Effector memory CD8-positive, alpha-beta T cell (primary cell): ENCODE data around the gene GRIK1.

Experiments used
- ATAC-seq: fragments of 150-1000 bp; cut with Tn5 transposase; replicated peaks from 2 replicates; pipeline ENCODE4 v1.10.0; 2021; ENCODE audit warnings: mild to moderate bottlenecking, moderate library complexity
- DNase-seq, 3 experiments: peaks; one replicate each; pipeline ENCODE4 v3.0.0; 2021
- H3K27ac Mint-ChIP-seq, 2 donors: one replicate each; pipeline ENCODE4 v1.8.0; 2022; ENCODE audit warnings: mild to moderate bottlenecking in 2 of 2, mixed read lengths in 2 of 2, moderate library complexity in 2 of 2
- H3K27me3 Mint-ChIP-seq, 2 donors: one replicate each; pipeline ENCODE4 v1.8.0; 2022; ENCODE audit warnings: mixed read lengths in 2 of 2
- H3K36me3 Mint-ChIP-seq: one replicate; pipeline ENCODE4 v1.8.0; 2022; ENCODE audit warnings: mild to moderate bottlenecking, moderate library complexity, mixed read lengths; ENCODE audit not compliant: insufficient read depth
- H3K4me1 Mint-ChIP-seq, 2 donors: one replicate each; pipeline ENCODE4 v1.8.0; 2022; ENCODE audit warnings: low read depth in 2 of 2, mixed read lengths in 2 of 2
- H3K4me3 Mint-ChIP-seq, 2 donors: one replicate each; pipeline ENCODE4 v1.8.0; 2022; ENCODE audit warnings: mild to moderate bottlenecking in 2 of 2, mixed read lengths in 2 of 2, moderate library complexity in 2 of 2
- H3K9me3 Mint-ChIP-seq, 2 donors: one replicate each; pipeline ENCODE4 v1.8.0; 2022; ENCODE audit warnings: mixed read lengths in 2 of 2

GRIK1 gene

DNA sequence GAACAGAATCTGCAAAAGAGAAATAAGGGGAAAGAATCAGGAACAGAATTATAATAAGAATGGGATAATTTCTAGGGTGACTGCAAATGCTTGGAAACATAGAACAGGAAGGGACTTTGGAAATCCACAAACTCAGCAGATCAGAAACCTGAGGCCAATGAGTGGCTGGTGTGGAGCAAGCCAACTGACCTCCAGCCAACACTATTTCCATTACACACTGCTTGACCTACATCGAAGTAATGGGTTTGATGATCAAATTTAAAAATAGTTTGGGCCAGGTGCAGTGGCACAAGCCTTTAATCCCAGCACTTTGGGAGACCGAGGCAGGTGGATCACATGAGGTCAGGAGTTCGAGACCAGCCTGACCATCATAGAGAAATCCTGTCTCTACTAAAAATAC lies 284.9 kb downstream of the GRIK1 start:
- no peak overlapping the region for H3K4me3 Mint-ChIP-seq
- H3K27ac Mint-ChIP-seq = no peak overlapping the region
- no peaks in the 10 kb centered on the region for H3K36me3 Mint-ChIP-seq
- H3K27me3 Mint-ChIP-seq = no peaks in the 10 kb centered on the region
- peaks cover 0 to 3% of the 10 kb centered on the region in 2 donors for H3K4me1 Mint-ChIP-seq
- ATAC-seq (no peak), DNase-seq (no peak)
- H3K9me3 Mint-ChIP-seq = peaks cover 5 to 7% of the 10 kb centered on the region in 2 donors

- no peak overlapping the region for H3K27ac Mint-ChIP-seq
- no peaks in the 10 kb centered on the region for H3K27me3 Mint-ChIP-seq
- H3K4me1 Mint-ChIP-seq = peaks cover 0 to 3% of the 10 kb centered on the region in 2 donors
- H3K4me3 Mint-ChIP-seq = no peak overlapping the region
- H3K9me3 Mint-ChIP-seq = peaks cover 7% of the 10 kb centered on the region in 2 donors
- no peak for DNase-seq
- no peaks in the 10 kb centered on the region for H3K36me3 Mint-ChIP-seq
- ATAC-seq = no peak
Measured at GRCh38 chr21:29654203-29654602, 285.6 kb downstream of the GRIK1 start.

DNA sequence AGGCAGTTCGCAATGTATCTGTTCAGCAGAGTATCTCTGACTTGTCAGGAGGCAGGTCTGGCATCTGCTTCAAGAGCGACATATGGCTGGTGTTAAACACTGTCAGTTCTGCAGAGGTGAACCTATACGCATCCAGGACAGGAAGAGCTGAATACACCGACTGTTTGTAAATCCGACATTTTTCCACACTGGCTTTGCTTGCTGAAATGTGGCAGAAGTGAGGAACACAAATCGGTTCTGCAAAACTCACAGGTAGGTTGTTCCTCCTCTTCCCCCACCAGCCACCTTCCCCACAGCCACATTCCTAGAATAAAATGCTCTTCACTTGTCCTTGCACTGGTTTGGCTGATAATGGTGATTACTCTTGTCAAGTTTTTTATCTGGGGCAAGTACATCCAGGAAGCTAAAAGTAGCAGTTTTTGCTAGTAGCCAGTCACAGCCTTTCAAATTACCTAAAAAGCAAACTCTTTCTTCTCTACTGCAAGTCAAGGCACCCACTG lies 289.2 kb downstream of the GRIK1 start:
- no peaks in the 10 kb centered on the region for H3K27me3 Mint-ChIP-seq

DNA sequence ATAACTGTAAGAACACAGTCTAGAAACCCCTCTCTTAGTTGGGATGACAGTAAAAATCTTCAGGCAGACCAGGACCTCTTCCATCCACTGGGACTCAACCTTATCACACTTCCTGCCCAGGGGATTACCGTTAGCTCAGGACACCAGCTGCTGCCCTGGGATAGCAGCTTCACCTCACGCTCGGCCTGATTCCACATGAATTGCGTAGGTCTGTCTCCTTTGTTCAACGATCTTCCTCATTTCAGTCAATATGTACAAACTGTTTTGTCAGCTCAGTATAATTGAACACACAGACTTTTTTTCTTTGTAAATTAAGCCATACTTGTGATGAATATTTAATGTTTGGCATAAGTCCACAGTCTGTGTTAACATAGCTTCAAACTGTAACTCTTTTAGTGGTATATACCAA lies 290.4 kb downstream of the GRIK1 start:
- Mint-ChIP-seq H3K27me3 (no peaks in the 10 kb centered on the region), H3K36me3 (no peaks in the 10 kb centered on the region), H3K9me3 (peaks cover 0 to 5% of the 10 kb centered on the region in 2 donors), H3K4me1 (no peaks in the 10 kb centered on the region), H3K4me3 (no peak overlapping the region), H3K27ac (no peak overlapping the region)
- ATAC-seq (no peak), DNase-seq (no peak)

More for the DNA sequence above, 289.2 kb downstream of the GRIK1 start:
- H3K4me1 Mint-ChIP-seq = no peaks in the 10 kb centered on the region
- ATAC-seq (no peak), DNase-seq (no peak)
- no peak overlapping the region for H3K27ac Mint-ChIP-seq
- no peak overlapping the region for H3K4me3 Mint-ChIP-seq
- H3K36me3 Mint-ChIP-seq = no peaks in the 10 kb centered on the region
- H3K9me3 Mint-ChIP-seq = peaks cover 3 to 9% of the 10 kb centered on the region in 2 donors

- no peak overlapping the region for H3K4me3 Mint-ChIP-seq
- H3K36me3 Mint-ChIP-seq = no peaks in the 10 kb centered on the region
- H3K9me3 Mint-ChIP-seq = peaks cover 0 to 5% of the 10 kb centered on the region in 2 donors
- ATAC-seq (no peak), DNase-seq (no peak)
- H3K27me3 Mint-ChIP-seq = no peaks in the 10 kb centered on the region
- H3K4me1 Mint-ChIP-seq = no peaks in the 10 kb centered on the region
- no peak overlapping the region for H3K27ac Mint-ChIP-seq
Measured at GRCh38 chr21:29648710-29649240, 291.0 kb downstream of the GRIK1 start.

- Mint-ChIP-seq H3K9me3 (peaks cover 0 to 5% of the 10 kb centered on the region in 2 donors), H3K27me3 (no peaks in the 10 kb centered on the region), H3K36me3 (no peaks in the 10 kb centered on the region), H3K4me3 (no peak overlapping the region), H3K4me1 (no peaks in the 10 kb centered on the region), H3K27ac (no peak overlapping the region)
- ATAC-seq (no peak), DNase-seq (no peak)
Measured at GRCh38 chr21:29647353-29647781, 292.4 kb downstream of the GRIK1 start.

GRCh38 chr21:29645666-29646553 lies 293.9 kb downstream of the GRIK1 start:
- no peak for ATAC-seq
- H3K4me1 Mint-ChIP-seq = no peaks in the 10 kb centered on the region
- H3K27ac Mint-ChIP-seq = no peak overlapping the region
- no peaks in the 10 kb centered on the region for H3K27me3 Mint-ChIP-seq
- H3K36me3 Mint-ChIP-seq = no peaks in the 10 kb centered on the region
- peaks cover 0 to 5% of the 10 kb centered on the region in 2 donors for H3K9me3 Mint-ChIP-seq
- H3K4me3 Mint-ChIP-seq = no peak overlapping the region
- DNase-seq = no peak

DNA sequence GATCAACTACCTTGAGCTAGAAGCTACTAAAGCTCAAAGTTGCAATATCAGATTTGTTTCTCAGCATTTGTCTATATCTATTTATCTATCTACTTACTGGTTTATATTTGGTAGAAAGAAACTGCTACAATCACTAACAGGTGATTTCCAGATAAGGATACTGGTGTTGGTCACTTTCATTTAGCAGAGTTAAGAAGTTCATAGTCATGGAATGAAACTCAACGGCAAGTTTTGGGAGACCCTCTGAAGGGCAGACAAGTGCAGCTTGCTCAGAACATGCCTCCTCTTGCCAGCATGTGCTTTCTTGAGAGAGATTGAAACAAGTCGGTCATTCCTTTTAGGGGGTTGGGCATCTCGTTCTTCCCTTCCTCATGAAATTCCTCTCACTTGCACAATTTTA lies 296.5 kb downstream of the GRIK1 start:
- no peak for DNase-seq

DNA sequence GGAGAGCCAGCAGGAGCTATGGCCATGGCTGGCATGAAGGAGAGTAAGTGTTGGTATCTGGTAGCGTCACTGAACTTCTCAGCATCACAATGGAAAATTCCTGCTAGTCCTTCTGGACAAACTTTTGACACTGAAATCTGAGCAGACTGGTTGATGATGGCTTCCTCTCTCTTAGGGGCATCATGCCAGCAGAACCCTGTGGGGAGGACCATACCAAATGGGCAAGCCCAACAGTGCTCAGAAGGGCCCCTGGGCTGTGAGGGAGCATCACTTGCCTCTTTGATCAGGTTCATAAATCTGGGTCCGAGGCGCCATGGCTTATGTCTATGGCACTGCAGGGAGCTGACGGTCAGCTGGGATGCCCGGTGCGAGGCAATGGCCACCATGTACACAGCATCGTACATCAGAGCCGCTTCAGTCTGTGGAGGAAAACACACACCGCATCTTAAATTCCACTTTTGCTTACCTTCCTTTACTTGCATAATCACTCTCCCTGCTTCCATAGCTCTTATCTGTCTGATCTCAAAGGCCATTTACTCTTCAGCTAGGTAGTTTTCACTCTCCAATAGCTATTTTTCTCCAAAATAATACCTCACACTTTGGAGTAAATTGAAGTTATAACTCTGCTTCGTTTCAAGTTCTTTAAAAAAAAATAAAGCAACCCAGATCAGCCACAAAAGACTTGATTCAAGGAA lies 297.1 kb downstream of the GRIK1 start:
- Mint-ChIP-seq H3K36me3 (no peaks in the 10 kb centered on the region), H3K9me3 (no peaks in the 10 kb centered on the region), H3K27ac (no peak overlapping the region), H3K27me3 (no peaks in the 10 kb centered on the region), H3K4me3 (no peak overlapping the region), H3K4me1 (no peaks in the 10 kb centered on the region)
- ATAC-seq = no peak
- DNase-seq = no peak

More for the DNA sequence above, 296.5 kb downstream of the GRIK1 start:
- no peaks in the 10 kb centered on the region for H3K36me3 Mint-ChIP-seq
- no peaks in the 10 kb centered on the region for H3K4me1 Mint-ChIP-seq
- H3K27me3 Mint-ChIP-seq = no peaks in the 10 kb centered on the region
- no peak overlapping the region for H3K4me3 Mint-ChIP-seq
- no peak overlapping the region for H3K27ac Mint-ChIP-seq
- ATAC-seq = no peak
- H3K9me3 Mint-ChIP-seq = no peaks in the 10 kb centered on the region

DNA sequence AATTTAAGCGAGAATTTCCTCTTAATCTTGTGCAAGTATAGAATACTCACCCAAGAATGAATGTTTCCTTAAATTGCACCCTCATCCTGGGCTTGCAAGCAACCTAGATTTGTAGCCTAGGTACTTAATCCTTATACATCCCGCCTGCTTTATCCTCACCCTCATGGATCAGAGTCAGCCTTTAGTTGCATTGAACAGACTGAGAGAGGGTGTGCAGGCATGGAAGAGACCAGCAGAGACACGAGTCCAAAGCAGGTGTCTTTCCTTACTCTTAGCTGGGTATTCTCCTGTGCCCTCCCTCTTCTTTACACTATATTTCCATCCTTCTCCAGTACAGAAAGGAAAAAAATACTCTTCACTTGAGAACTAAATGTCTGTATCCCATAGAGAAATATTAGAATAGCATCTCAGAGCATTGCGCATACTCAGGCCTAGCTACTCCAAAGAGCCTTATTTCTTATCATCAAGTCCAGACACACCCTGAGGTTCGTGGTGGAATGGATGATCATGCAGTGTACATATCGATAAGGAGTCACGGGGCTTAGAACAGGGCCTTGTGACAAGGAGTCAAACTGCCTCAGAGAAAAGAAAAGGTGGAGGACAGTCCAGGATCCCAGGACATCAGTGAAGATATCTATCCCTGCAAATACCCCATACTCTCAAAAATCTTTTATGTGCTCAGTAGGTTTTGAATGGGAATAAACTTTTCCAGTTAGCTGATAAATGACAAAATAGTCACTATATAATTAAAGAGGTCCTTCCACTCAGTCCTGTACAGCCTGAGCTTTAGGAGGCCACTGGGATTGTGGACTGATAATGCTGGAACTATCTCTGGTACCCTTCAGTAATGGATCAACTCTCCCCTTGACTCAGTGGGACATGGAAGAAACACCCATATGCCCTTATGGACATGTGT lies 297.9 kb downstream of the GRIK1 start:
- no peaks in the 10 kb centered on the region for H3K4me1 Mint-ChIP-seq
- ATAC-seq (no peak), DNase-seq (no peak)
- H3K27me3 Mint-ChIP-seq = no peaks in the 10 kb centered on the region
- H3K27ac Mint-ChIP-seq = no peak overlapping the region
- H3K9me3 Mint-ChIP-seq = no peaks in the 10 kb centered on the region
- no peak overlapping the region for H3K4me3 Mint-ChIP-seq
- no peaks in the 10 kb centered on the region for H3K36me3 Mint-ChIP-seq

GRCh38 chr21:29641001-29641634 lies 298.7 kb downstream of the GRIK1 start:
- Mint-ChIP-seq H3K4me1 (no peaks in the 10 kb centered on the region), H3K4me3 (no peak overlapping the region), H3K36me3 (no peaks in the 10 kb centered on the region), H3K27me3 (no peaks in the 10 kb centered on the region), H3K9me3 (no peaks in the 10 kb centered on the region), H3K27ac (no peak overlapping the region)
- ATAC-seq = no peak
- DNase-seq = no peak

DNA sequence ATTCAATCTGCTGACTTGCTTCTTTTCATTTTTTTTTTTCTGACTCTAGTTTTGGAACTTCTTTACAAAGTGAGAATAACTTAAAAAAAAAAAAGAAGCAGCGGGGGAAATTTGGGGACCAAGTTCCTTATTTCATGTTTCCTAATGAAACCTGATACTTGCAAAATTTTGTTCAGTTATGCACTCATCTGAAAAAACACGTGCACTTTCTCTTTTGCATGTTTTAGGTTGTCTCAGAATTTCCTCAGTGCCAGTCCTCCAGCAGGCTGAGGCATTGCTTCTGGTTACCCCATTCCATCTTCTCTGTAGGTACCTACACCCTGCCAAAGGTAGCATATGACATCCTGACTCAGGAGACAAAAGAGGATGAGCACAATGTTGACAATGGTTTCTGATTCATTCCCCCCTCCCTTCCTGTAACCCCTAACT lies 299.7 kb downstream of the GRIK1 start:
- no peaks in the 10 kb centered on the region for H3K4me1 Mint-ChIP-seq
- no peaks in the 10 kb centered on the region for H3K9me3 Mint-ChIP-seq
- ATAC-seq (no peak), DNase-seq (no peak)
- H3K27ac Mint-ChIP-seq = no peak overlapping the region
- no peaks in the 10 kb centered on the region for H3K27me3 Mint-ChIP-seq
- no peak overlapping the region for H3K4me3 Mint-ChIP-seq
- H3K36me3 Mint-ChIP-seq = no peaks in the 10 kb centered on the region
